ENCODE measurements around the gene IGSF11.

Gene IGSF11

DNA sequence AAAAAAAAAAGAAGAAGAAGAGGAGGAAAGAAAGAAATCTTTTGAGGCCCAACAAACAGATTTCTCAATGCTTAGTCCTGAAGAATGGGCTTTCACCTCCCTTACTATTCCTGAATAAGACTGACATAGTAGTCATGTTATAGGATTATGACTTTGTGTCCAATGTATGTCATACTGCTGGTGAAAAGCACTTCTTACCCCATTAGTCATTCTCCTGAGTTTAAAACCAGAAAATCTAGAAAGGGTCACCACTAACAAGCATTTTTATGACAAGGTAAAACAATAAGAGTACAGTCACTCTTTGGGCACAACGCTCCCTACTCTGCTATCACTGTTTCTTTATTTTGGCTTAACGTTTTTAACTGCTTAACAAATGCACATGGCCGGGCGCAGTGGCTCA lies 88.2 kb downstream of the IGSF11 start:
- DNase-seq, result no peak

DNA sequence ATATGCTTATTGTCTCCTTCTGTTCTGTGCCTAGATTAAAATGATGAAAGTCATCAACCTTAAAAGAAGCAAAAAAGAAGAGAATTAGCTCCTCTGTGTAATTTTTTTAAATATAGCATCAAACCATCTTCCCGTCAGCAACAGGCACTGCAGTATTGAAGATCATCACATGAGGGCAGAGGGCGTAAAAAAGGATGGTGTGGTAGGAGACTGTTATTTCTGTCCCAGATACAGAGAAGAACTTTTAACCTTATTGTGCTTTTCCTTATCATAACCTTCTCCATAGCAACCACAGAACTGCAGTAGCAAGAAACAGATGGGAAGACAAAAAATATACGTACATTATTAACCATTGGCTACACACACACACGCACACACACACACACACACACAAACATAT lies 88.8 kb downstream of the IGSF11 start:
- no peak for DNase-seq

DNA sequence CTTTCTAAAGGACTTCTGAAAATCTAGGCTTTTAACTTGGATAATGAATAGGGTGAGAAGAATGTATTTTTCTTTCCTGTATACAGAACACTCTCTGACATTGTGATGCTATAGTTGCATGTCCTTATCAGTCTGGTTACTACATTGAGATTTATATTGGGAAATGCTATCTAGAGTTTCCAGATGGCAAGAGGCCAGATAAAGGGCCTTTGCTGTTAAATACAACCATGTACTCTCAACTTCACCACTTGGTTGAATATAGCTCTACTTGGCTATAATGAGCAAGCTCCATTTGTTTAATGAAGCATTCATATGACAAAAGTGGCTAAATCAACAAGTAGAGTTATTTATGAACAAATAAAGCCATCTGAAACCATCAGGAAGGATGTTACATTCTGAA lies 91.0 kb downstream of the IGSF11 start:
- DNase-seq, result no peak

DNA sequence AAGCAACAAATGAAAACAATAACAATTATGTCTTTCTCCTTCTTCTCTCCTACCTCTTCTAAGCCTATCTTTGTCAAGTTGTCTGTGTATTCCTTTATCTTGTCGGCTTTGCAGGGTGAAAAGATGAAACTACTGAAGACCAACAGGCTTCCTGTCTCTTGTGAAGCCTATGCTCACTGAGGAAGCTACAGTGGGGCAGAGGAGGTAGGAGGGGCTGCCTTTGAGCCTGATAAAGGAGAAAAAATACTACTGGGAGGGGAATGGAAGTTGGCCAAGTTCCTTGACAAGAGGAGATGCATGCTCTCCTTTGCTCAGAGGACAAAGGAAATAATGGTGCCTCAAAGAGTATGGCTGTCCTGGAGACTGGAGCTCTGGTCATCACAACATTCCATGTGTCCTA lies 92.0 kb downstream of the IGSF11 start:
- no peak for DNase-seq

- no peak for DNase-seq
Measured at GRCh38 chr3:118942195-118942594, 92.5 kb downstream of the IGSF11 start.

DNA sequence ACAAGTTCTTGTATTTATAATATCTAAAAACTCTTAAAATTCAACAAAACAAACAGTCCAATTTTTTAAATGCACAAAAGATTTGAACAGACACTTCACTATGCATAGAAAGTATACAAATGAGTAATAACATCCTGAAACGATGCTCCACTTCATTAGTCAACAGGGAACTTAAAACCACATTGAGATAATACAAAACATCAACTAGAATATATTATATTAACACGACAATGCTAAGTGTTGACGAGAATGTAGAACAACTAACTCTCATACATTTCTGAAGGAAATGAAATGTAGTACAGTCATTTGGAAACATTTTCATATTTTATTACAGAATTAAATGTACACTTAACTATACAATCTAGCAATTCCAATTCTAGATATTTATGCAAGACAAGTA lies 93.4 kb downstream of the IGSF11 start:
- no peak for DNase-seq

DNA sequence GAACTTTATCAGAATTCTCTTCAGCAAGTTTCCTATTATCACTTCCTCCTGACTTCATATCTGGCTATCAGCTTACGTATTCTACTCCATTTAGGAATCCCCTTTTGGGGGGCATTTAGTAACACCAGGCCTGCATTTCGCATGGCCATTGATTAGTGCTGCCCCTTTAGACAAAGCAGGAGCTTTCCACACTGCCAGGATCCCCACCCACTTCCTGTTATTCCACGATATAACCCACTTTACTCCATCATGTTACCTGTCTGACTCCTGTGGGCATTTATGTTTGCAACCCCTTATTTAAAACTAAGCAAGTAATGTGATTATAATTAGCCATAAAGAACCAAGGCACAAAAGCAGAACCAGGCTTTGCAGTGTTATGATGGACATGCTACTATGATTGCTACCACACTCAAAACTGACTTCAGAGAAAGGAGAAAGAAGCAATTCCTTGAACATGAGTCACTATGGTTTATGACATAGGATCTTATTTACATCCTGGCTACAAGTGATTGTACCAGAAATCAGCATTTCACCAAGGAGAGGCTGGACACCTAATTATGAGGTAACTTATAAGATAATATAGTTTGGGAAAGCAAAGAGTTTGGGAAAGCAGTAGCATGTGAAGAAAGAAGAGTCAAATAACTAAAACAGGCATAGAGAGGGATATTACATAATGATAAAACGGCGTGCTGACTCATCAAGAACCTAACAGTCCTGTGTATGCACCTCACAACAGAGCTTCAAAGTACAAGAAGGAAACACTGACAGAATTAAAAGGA lies 96.3 kb downstream of the IGSF11 start:
- no peak for DNase-seq

- no peak for DNase-seq
Measured at GRCh38 chr3:118936811-118937210, 97.8 kb downstream of the IGSF11 start.

DNA sequence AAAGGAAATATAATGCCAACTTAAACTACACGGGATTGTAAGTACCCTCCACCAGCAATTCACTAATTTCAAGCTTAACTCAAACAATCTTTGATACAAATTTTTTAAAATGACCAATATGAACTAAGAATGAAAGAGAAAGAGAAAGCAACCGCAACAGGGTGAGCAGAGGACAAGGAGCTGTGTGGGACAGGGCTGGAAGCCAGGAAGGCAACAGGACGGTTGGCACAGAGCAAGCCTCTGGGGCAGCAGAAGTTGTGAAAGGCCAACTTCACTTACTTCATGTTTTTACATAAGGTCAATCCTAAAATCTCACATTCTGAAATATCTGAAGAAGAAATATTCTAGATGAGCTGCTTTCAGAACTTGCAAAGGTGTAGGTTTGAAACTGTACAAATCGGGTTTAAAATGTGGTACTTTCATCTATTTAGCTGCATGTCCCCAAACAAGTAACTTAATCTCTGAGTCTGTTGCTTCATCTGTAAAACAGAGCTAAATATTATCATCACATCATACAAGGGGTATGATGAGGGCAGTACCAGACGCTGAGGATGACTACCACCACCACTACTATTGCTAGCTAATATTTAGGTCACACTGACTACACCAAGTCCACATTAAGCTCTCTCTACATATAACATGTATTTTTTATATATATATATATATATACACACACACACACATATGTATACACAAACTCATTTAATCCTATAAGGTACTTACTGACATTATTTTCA lies 101.7 kb downstream of the IGSF11 start:
- no peak for DNase-seq

DNA sequence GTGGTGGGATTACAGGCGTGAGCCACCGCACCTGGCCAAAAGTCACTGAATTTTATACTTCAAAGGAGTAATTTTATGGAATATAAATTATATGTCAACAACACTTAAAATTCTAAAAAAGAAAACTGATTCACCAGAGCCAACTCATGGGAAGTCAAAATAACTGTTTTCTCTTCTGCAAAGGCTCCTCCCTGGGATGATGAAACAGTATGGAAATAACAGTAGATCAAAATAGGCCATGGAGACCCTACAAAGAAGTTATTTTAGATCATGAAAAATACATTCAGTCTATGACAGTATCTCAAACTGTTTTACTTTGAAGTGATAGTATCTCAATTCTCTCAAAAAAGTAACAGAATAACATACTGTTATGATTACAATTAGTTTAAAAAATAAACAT lies 102.7 kb downstream of the IGSF11 start:
- DNase-seq, result no peak

- DNase-seq, result no peak
Measured at GRCh38 chr3:118927449-118927848, 107.2 kb downstream of the IGSF11 start.

DNA sequence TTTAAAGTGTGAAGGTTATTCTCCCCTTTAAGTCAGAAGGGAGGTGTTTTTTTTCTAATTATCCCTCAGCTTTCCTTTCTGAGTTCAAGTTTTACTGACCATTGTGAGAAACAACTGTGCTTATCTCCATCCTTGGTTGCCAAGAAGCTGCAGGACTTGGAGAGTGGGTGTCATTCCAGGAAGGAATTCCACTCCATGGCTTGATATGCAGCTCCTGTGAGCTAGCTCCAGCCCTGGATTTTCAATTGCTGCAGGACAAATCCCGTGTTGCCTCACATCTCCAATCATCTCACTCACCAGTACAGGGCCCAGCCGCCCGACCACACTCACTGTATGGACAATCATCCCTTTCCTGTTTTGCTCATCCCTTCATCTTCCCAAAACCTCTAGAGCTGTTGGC lies 122.5 kb downstream of the IGSF11 start:
- DNase-seq, result no peak

DNA sequence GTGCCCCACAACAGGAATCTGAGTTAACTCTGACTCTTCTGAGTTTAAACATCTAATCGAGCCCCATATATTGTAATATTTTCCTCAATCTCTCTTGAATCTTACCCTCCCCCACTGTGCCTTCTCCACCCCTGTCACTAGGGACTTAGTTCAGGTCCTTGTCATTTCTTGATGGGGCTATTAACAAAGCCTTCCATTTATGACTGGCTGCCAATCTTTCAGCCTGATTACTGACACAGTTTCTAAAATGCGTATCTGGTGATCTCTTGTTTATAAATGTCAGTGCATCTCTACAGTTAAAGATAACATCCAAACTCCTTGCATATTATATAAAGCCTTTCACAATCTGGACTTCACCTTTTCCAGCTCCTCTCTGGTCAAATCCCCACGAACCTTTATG lies 124.3 kb downstream of the IGSF11 start:
- no peak for DNase-seq

DNA sequence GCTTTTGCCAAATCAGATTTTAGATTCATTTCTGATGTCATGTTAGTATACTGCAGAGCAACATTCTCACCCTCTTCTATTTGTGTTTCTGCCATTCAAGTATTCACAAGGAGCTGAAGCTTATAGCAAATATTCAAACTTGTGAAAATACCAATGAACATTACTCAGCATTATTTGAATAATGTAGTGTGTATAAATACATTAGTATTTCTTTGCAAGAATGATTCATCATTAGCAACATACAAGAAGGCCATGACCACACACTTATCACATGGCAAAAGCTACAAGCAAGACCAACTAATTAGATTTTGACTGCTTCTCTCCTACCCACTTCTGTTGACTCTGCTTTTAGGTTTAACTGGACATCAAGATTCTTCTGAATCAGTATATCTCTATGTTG lies 124.9 kb downstream of the IGSF11 start:
- no peak for DNase-seq

DNA sequence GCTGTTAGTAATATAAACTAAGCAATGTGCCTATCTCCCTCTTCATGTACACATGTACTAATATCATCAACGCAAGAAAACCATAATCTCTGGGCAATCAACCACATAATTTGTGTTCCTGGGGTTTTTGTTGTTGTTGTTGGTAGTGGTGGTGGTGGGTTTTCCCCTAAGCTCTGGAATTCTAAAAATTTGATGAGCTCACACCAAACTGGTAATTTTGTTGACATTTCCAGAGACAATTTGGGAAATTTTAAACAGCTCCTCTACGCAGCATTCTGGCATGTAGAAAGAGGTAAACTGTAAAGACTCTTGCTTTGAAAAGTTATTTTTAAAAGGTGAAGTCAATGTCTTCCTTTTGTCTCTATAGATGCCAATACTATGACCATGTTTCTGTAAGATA lies 126.7 kb downstream of the IGSF11 start:
- DNase-seq, result no peak

DNA sequence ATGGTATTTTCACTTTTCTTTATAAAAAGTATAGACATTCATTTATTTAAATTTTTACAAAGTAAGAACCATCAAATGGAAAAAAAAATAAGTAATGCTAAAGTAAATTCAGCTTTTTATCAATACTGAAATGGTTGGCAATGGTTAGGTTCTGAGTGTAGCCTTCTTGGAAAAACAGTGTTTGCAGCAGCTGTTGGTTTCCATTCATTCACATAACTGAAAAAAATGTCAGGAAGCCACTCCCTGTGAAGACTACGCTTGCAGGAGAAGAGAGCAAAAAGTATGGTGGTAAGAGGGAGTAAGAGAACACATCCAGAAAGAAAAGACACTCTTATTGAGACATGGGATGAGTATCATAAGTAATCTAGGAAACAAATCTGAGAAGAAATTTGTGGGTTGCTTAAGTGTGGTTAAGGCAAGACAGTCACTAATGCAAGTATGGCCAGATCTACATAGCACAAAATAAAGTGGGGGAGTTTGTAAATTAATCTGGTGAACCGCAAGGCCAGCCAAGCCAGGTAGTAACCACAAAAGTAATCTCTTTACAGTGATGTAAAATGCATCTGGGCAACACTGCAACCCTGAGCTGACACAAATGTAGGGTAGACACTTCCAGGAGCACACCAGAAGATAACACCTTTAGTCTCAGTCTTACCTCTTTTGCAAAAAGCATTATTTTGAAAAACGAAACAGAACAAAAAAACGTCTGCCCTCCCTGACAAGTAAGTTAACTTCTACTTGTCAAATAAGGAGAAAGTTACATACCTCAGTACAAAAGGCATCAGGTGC lies 133.7 kb downstream of the IGSF11 start:
- no peak for DNase-seq

GRCh38 chr3:118890206-118890605 lies 144.4 kb downstream of the IGSF11 start:
- no peak for DNase-seq

DNA sequence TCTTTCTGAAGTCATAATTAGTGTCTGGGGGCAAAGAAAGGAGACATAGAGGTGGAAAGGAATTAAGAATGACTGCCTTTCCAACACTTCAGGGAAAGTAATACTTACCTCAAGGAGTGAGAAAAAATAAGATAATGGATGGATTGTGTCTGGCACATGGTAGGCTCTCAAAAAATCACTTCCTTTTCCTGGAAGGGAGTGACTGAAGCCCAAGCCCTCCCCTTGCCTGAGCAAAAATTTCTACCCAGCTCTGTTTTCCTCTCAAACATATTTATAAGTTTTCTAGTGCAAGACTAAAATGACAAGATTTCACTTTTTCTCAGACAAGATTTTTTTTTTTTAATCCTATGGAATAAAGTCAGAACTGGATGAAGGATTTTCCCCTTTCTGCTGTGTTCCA lies 145.0 kb downstream of the IGSF11 start:
- DNase-seq, result no peak

GRCh38 chr3:118886708-118887107 lies 147.9 kb downstream of the IGSF11 start:
- no peak for DNase-seq

- peak; percentile 39 for DNase-seq
Measured at GRCh38 chr3:118884748-118885206, 149.9 kb downstream of the IGSF11 start.

DNA sequence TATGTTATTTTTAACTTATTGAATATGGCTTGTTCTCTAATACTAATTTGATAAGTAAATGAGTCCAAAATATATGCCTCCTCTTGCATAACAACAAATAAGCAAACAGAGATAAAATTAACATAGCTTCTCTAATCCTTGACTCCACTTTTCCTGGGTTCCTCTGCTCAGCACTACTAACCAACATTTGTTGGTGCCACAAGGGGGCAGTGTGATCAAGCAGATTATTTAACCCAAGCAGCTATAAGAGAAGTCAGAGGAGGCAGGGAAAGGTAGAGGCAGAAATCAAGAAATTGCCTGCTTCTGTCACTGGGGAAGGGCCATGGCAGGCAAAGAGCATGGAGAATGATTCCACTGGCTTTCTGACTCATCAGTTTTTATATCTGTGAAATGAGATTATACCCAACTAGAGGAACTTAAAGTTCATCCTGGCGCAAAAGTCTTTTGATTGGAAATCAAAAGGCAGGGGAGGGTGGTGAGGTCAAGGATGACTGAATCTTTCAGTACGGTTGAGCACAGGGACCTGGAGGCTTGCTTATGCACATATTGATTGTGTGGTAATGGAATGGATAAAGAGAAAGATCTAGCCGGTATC lies 152.2 kb downstream of the IGSF11 start:
- peak; percentile 51 for DNase-seq

DNA sequence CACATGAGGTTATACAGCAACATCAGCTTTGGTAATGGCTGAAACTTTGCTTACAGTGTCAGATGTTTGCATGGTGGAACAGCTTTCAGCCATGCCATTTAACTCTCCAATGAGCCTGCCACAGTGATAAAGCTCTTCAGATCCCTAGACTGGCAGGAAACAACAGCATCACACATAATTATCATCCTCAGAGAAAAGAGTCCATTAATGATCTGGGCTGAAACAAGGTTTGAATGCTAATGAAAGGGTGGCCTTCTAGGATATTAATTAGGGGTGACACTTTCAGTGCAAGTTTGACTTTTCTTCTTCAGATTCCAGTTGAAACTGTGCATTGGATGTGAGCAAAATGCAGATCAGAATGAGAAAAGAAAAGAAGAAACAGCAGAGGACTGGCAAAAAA lies 166.6 kb downstream of the IGSF11 start:
- no peak for DNase-seq

DNA sequence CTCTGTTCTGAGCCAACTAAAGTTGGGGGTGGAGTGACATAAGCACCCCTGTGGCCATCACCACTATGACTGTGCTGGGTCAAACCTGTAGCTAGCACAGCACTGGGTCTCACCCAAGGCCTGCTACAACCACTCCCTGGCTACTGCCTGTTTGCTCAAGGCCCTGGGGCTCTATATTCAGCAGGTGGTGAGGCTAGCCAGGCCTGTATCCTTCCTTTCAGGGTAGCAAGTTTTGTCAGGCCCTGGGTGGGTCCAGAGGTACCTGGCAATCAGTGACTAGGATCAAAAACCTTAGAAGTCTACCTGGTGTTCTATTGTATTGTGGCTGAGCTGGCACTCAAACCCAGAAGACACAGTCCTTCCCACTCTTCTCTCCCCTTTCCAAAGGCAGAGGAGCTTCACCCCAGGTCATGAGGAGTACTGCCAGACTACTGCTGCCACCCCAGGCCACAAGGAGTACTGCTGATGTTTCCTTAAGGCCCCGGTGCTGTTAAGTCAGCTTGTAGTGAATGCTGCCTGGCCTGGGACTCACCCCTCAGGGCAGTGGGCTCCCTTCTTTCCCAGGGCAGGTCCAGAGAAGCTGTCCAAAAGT lies 170.8 kb downstream of the IGSF11 start:
- no peak for DNase-seq

All from T1000 (cell line).